Measurements from ENCODE around the gene KIF26B.
"Not testable (repeated sequence)": the region's sequence is repeated elsewhere in the genome, so short reads cannot be mapped to it uniquely, and the experiment has no call there.

Gene KIF26B

GRCh38 chr1:245686446-245687030, 531.8 kb downstream of the KIF26B start:
- no peaks in the 10 kb centered on the region for H3K36me3 ChIP-seq (ENCODE audit: insufficient read depth, low read length)
- no peaks in the 10 kb centered on the region for H3K9me3 ChIP-seq (ENCODE audit: control insufficient read depth, insufficient read depth, low read length)
- H3K9ac ChIP-seq (ENCODE audit: low read depth, low read length), result no peak overlapping the region
- H3K4me1 ChIP-seq (ENCODE audit: insufficient read depth, low read length), result no peaks in the 10 kb centered on the region

DNA sequence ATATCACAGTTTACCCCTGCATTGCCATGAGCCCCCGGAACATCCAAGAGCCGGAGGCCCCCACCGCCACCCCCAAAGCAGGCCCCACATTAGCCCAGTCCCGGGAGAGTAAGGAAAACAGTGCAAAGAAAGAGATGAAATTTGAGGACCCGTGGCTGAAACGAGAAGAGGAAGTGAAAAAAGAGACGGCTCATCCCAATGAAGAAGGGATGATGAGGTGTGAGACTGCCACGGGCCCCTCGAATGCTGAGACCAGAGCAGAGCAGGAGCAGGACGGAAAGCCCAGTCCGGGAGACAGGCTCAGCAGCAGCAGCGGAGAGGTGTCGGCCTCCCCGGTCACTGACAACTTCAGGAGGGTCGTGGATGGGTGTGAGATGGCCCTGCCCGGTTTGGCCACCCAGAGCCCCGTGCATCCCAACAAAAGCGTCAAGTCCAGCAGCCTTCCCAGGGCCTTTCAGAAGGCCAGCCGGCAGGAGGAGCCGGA, 532.4 kb downstream of the KIF26B start:
- Histone ChIP-seq H3K36me3 (ENCODE audit: insufficient read depth, low read length) (no peaks in the 10 kb centered on the region), H3K9me3 (ENCODE audit: control insufficient read depth, insufficient read depth, low read length) (no peaks in the 10 kb centered on the region), H3K9ac (ENCODE audit: low read depth, low read length) (no peak overlapping the region), H3K4me1 (ENCODE audit: insufficient read depth, low read length) (no peaks in the 10 kb centered on the region)

- no peak overlapping the region; the same call in 1 of the 2 replicates for H3K9ac ChIP-seq (ENCODE audit: low read depth, low read length)
- H3K9me3 ChIP-seq (ENCODE audit: control insufficient read depth, insufficient read depth, low read length), result no peaks in the 10 kb centered on the region
- no peaks in the 10 kb centered on the region for H3K36me3 ChIP-seq (ENCODE audit: insufficient read depth, low read length)
- no peaks in the 10 kb centered on the region for H3K4me1 ChIP-seq (ENCODE audit: insufficient read depth, low read length)
Measured at GRCh38 chr1:245687636-245688535, 533.1 kb downstream of the KIF26B start.

- H3K36me3 ChIP-seq (ENCODE audit: insufficient read depth, low read length), result no peaks in the 10 kb centered on the region
- H3K9me3 ChIP-seq (ENCODE audit: control insufficient read depth, insufficient read depth, low read length), result no peaks in the 10 kb centered on the region
- H3K4me1 ChIP-seq (ENCODE audit: insufficient read depth, low read length), result no peaks in the 10 kb centered on the region
- no peak overlapping the region; the same call in 1 of the 2 replicates for H3K9ac ChIP-seq (ENCODE audit: low read depth, low read length)
Measured at GRCh38 chr1:245688536-245689453, 534.0 kb downstream of the KIF26B start.

GRCh38 chr1:245690156-245690690, 535.4 kb downstream of the KIF26B start:
- Histone ChIP-seq H3K9me3 (ENCODE audit: control insufficient read depth, insufficient read depth, low read length) (no peaks in the 10 kb centered on the region), H3K36me3 (ENCODE audit: insufficient read depth, low read length) (no peaks in the 10 kb centered on the region), H3K9ac (ENCODE audit: low read depth, low read length) (no peak overlapping the region), H3K4me1 (ENCODE audit: insufficient read depth, low read length) (no peaks in the 10 kb centered on the region)

DNA sequence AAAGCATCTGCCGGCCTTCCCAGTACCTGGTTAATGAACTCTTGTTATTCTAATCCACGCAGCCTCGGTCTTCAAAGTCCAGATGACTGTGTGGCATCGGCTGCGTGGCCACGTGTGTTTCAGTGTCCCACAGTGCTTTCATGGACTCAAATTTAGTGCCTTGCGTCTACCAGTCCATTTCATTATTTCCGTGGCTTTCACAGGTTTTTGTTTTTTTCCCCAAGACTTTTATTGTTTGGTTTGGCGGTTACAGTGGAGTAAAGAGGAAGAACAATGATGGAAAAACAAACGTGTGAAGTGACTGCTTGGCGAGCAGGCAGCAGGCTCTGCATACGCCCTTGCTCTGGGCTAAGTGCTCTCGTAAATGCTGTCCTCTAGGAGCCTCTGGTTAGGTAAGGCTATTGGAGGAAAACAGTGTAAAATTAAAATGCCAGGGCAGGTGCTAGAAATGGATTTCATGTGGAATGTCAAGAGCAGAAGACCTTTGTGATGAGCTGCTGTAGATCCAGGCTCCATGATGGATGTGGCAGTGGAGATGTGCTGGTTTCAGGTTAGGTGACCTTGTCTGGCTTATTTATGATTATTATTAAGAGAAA, 536.3 kb downstream of the KIF26B start:
- Histone ChIP-seq H3K4me1 (ENCODE audit: insufficient read depth, low read length) (no peaks in the 10 kb centered on the region), H3K9me3 (ENCODE audit: control insufficient read depth, insufficient read depth, low read length) (no peaks in the 10 kb centered on the region), H3K36me3 (ENCODE audit: insufficient read depth, low read length) (no peaks in the 10 kb centered on the region), H3K9ac (ENCODE audit: low read depth, low read length) (no peak overlapping the region)

GRCh38 chr1:245691897-245692296, 537.1 kb downstream of the KIF26B start:
- no peaks in the 10 kb centered on the region for H3K36me3 ChIP-seq (ENCODE audit: insufficient read depth, low read length)
- no peak overlapping the region for H3K9ac ChIP-seq (ENCODE audit: low read depth, low read length)
- no peaks in the 10 kb centered on the region for H3K4me1 ChIP-seq (ENCODE audit: insufficient read depth, low read length)
- H3K9me3 ChIP-seq (ENCODE audit: control insufficient read depth, insufficient read depth, low read length), result no peaks in the 10 kb centered on the region

DNA sequence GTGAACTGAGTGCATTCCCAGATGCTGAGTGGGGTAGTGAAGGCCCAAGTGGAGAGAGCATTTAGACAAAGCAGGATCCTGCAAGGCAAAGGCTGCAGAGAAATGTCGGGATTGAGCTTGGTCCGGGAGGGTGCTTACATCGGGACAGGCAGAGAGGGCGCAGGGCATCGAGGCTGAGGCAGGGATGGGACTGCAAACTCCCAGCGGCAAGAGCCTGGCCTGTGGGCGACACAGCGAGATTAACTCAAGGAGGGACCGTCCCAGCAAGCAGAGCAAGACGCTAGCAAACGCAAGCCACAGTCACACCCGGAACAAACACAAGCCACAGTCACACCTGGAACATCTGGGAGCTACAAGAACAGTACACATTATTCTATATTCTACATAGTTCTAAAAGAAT, 537.5 kb downstream of the KIF26B start:
- H3K4me1 ChIP-seq (ENCODE audit: insufficient read depth, low read length), result no peaks in the 10 kb centered on the region

GRCh38 chr1:245693116-245693793, 538.5 kb downstream of the KIF26B start:
- Histone ChIP-seq H3K36me3 (ENCODE audit: insufficient read depth, low read length) (no peaks in the 10 kb centered on the region), H3K4me1 (ENCODE audit: insufficient read depth, low read length) (no peaks in the 10 kb centered on the region), H3K9ac (ENCODE audit: low read depth, low read length) (no peak overlapping the region), H3K9me3 (ENCODE audit: control insufficient read depth, insufficient read depth, low read length) (no peaks in the 10 kb centered on the region)

More for the DNA sequence above, 537.5 kb downstream of the KIF26B start:
- Histone ChIP-seq H3K9me3 (ENCODE audit: control insufficient read depth, insufficient read depth, low read length) (no peaks in the 10 kb centered on the region), H3K36me3 (ENCODE audit: insufficient read depth, low read length) (no peaks in the 10 kb centered on the region), H3K9ac (ENCODE audit: low read depth, low read length) (no peak overlapping the region)

GRCh38 chr1:245693941-245694752, 539.4 kb downstream of the KIF26B start:
- H3K36me3 ChIP-seq (ENCODE audit: insufficient read depth, low read length), result no peaks in the 10 kb centered on the region
- H3K9me3 ChIP-seq (ENCODE audit: control insufficient read depth, insufficient read depth, low read length), result no peaks in the 10 kb centered on the region
- H3K4me1 ChIP-seq (ENCODE audit: insufficient read depth, low read length), result no peaks in the 10 kb centered on the region
- H3K9ac ChIP-seq (ENCODE audit: low read depth, low read length), result no peak overlapping the region

- Histone ChIP-seq H3K9ac (ENCODE audit: low read depth, low read length) (no peak overlapping the region), H3K9me3 (ENCODE audit: control insufficient read depth, insufficient read depth, low read length) (no peaks in the 10 kb centered on the region), H3K4me1 (ENCODE audit: insufficient read depth, low read length) (no peaks in the 10 kb centered on the region), H3K36me3 (ENCODE audit: insufficient read depth, low read length) (no peaks in the 10 kb centered on the region)
Measured at GRCh38 chr1:245694753-245695195, 540.0 kb downstream of the KIF26B start.

GRCh38 chr1:245695211-245695610, 540.4 kb downstream of the KIF26B start:
- no peaks in the 10 kb centered on the region for H3K9me3 ChIP-seq (ENCODE audit: control insufficient read depth, insufficient read depth, low read length)

GRCh38 chr1:245695701-245696100, 540.9 kb downstream of the KIF26B start:
- not testable (repeated sequence) for H3K4me1 ChIP-seq (ENCODE audit: insufficient read depth, low read length); H3K36me3 ChIP-seq (ENCODE audit: insufficient read depth, low read length); H3K9ac ChIP-seq (ENCODE audit: low read depth, low read length); H3K9me3 ChIP-seq (ENCODE audit: control insufficient read depth, insufficient read depth, low read length)

More at GRCh38 chr1:245695211-245695610, 540.4 kb downstream of the KIF26B start:
- Histone ChIP-seq H3K36me3 (ENCODE audit: insufficient read depth, low read length) (no peaks in the 10 kb centered on the region), H3K4me1 (ENCODE audit: insufficient read depth, low read length) (no peaks in the 10 kb centered on the region), H3K9ac (ENCODE audit: low read depth, low read length) (no peak overlapping the region)

All from ES-I3 (cell line).